SJSA1 (cell line): Measurements from ENCODE around the gene NUMB. TPM values are rescaled to one million over a fixed set of nuclear protein-coding genes. Genes with fewer than 3 reads are reported as not detected.

Source experiments
- DNase-seq, 2 experiments: peaks; one replicate each; pipeline ENCODE4 v3.0.0-alpha.2; 2015 to 2020; ENCODE audit warnings: low spot score in 2 of 2, low read depth in 1 of 2
- H3K27ac ChIP-seq: fragments of 250-450 bp; sonication (Bioruptor Pico); 2 replicates; pipeline ENCODE4 v1.5.1; 2020; ENCODE audit warnings: mild to moderate bottlenecking, moderate library complexity
- H3K27me3 ChIP-seq: fragments of 250-450 bp; sonication (Bioruptor Pico); replicated peaks from 2 replicates; pipeline ENCODE4 v1.5.1; 2020; ENCODE audit warnings: mild to moderate bottlenecking, moderate library complexity
- H3K36me3 ChIP-seq: fragments of 250-450 bp; sonication (Bioruptor Pico); 2 replicates; pipeline ENCODE4 v1.5.1; 2020; ENCODE audit warnings: mild to moderate bottlenecking
- H3K4me1 ChIP-seq: fragments of 250-450 bp; sonication (Bioruptor Pico); replicated peaks from 2 replicates; pipeline ENCODE4 v1.6.1; 2021; ENCODE audit warnings: mild to moderate bottlenecking
- H3K4me3 ChIP-seq: fragments of 250-450 bp; sonication (Bioruptor Pico); 2 replicates; pipeline ENCODE4 v1.5.1; 2020; ENCODE audit warnings: mild to moderate bottlenecking
- H3K9me3 ChIP-seq: fragments of 250-450 bp; sonication (Bioruptor Pico); replicated peaks from 2 replicates; pipeline ENCODE4 v1.5.1; 2020; ENCODE audit warnings: mild to moderate bottlenecking
- total RNA-seq: library from RNA; depleted of rRNA; stranded (reverse); fragments of >200 nt; shearing (Covaris generic); gene quantifications from 2 replicates; pipeline ENCODE4 v1.2.3, GENCODE V29; 2014; rRNA removed

Gene NUMB
- total RNA-seq, 1 experiment from 2014 or later, result 11.1 TPM

DNA sequence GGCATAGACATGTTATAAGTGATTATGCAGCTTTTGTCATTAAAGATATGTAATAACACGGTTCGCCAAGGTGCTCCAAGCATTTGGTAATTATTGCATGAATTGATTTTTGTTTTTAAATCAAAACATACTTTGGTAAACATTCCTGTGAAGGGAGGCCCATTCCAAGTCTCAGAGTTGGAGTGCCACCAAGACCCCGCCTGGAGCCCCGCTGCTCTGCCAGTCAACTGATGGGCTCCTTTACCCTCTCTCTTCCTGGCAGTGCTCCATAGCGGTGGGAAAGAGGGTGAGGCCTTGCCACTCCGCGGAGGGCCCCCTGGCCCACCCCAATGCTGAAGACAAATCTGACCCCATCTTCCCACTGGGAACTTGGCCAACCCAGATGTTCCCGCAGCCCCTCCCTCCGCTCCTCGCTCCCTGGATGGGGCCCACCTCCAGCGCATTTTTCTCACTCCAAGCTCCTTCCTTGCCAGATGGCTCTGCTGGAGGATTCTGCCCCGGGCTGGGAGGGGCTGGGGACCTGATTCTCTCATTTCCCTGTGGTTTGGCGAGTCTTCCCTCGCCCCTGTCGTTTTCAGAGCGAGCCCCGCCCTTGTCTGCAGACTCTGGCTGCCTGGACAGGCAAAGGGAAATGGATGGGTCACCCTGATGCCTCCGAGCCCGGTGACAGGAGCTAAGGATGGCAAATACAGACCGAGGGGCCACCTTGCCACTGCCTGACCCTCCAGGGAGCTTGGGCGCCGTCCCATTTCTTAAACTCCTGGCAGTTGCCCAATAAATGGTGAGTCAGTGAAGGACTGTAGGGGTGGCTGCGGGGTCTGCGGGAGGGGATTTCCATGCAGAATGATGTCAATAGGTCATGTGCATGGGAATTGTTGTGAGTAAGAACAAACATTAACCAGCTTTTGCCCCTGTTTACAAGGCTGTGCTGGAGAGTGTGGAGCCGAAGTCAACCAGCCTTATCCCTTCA, 230.2 kb downstream of the NUMB start:
- no peaks in the 10 kb centered on the region for H3K9me3 ChIP-seq
- H3K27me3 ChIP-seq, result no peaks in the 10 kb centered on the region
- peak; percentile 93 to 95 for DNase-seq
- H3K4me3 ChIP-seq, result no peak overlapping the region
- H3K36me3 ChIP-seq, result no peaks in the 10 kb centered on the region
- H3K4me1 ChIP-seq, result peaks cover 31% of the 10 kb centered on the region
- peak overlapping the region; percentile 38 for H3K27ac ChIP-seq

DNA sequence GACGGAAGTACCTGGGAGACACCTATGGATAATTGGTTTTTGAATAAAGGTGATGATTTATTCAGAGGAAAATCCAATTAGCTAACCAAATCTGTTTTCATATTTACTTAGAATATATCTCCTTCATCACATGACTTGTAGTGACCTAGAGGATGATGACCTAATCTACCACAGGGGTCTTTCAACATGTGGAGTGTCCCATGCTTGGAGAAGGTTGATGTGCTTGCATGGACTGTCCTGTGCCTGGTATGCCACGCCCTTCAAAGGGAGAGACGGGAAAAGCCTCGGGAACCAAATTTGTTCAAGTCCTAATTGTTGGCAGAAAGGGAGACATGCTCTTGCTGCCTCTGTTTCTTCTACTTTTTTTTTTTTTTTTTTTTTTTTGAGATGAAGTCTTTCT, 232.8 kb downstream of the NUMB start:
- no peak overlapping the region for H3K27ac ChIP-seq
- H3K27me3 ChIP-seq, result no peaks in the 10 kb centered on the region
- no peaks in the 10 kb centered on the region for H3K9me3 ChIP-seq
- H3K4me3 ChIP-seq, result no peak overlapping the region
- peaks cover 51% of the 10 kb centered on the region for H3K4me1 ChIP-seq
- no peak for DNase-seq
- H3K36me3 ChIP-seq, result 0 out of 2 replicates have a peak, but pooled peaks cover 3% of the 10 kb centered on the region

Other genes starting within 250 kb of the NUMB start
- gene PAPLN, start 221.0 kb downstream of the NUMB start, total RNA-seq, result 0.38 and 2.4 TPM in 2 replicates
- 15.0 and 17.2 TPM in 2 replicates for gene RIOX1, start 32.4 kb upstream of the NUMB start, total RNA-seq
- 6.0 TPM in 2 replicates for gene ACOT1, start 78.6 kb upstream of the NUMB start, total RNA-seq
- gene HEATR4, start 100.4 kb upstream of the NUMB start, total RNA-seq, result not detected in 2 replicates
- gene ACOT2, start 110.7 kb upstream of the NUMB start, total RNA-seq, result 31.5 and 40.4 TPM in 2 replicates
- gene ACOT4, start 133.3 kb upstream of the NUMB start, total RNA-seq, result 1.1 and 2.1 TPM in 2 replicates
- gene ACOT6, start 154.0 kb upstream of the NUMB start, total RNA-seq, result not detected in 2 replicates
- 5.0 and 16.2 TPM in 2 replicates for gene DNAL1, start 186.4 kb upstream of the NUMB start, total RNA-seq